Measurements from ENCODE around the gene KIF16B. TPM values are rescaled to one million over a fixed set of nuclear protein-coding genes. Genes with fewer than 3 reads are reported as not detected.

Gene KIF16B, protein sequence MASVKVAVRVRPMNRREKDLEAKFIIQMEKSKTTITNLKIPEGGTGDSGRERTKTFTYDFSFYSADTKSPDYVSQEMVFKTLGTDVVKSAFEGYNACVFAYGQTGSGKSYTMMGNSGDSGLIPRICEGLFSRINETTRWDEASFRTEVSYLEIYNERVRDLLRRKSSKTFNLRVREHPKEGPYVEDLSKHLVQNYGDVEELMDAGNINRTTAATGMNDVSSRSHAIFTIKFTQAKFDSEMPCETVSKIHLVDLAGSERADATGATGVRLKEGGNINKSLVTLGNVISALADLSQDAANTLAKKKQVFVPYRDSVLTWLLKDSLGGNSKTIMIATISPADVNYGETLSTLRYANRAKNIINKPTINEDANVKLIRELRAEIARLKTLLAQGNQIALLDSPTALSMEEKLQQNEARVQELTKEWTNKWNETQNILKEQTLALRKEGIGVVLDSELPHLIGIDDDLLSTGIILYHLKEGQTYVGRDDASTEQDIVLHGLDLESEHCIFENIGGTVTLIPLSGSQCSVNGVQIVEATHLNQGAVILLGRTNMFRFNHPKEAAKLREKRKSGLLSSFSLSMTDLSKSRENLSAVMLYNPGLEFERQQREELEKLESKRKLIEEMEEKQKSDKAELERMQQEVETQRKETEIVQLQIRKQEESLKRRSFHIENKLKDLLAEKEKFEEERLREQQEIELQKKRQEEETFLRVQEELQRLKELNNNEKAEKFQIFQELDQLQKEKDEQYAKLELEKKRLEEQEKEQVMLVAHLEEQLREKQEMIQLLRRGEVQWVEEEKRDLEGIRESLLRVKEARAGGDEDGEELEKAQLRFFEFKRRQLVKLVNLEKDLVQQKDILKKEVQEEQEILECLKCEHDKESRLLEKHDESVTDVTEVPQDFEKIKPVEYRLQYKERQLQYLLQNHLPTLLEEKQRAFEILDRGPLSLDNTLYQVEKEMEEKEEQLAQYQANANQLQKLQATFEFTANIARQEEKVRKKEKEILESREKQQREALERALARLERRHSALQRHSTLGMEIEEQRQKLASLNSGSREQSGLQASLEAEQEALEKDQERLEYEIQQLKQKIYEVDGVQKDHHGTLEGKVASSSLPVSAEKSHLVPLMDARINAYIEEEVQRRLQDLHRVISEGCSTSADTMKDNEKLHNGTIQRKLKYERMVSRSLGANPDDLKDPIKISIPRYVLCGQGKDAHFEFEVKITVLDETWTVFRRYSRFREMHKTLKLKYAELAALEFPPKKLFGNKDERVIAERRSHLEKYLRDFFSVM (N-terminal part only)
- polyA plus RNA-seq (ENCODE audit: insufficient read depth in 1 of 5, insufficient read length in 5 of 5, low replicate concordance in 1 of 5): 10 to 100 TPM in 4 of 5 donors, 1 to 10 TPM in 1; 9.8 to 12.6 (median 10.9) TPM
- long read RNA-seq, donor 1: 0 reads
- long read RNA-seq, donor 2, full-length matches to known transcripts: 1 of 1 reads
- long read RNA-seq, donor 2, partial matches to known transcripts: 0 of 1 reads
- long read RNA-seq, donor 2, other reads (novel, unspliced or antisense): 0 of 1 reads
- long read RNA-seq, donor 3: 0 reads
- long read RNA-seq, donor 4, partial matches to known transcripts: 5 of 5 reads
- long read RNA-seq, donor 4, other reads (novel, unspliced or antisense): 0 of 5 reads
- long read RNA-seq, donor 5: 0 reads
- long read RNA-seq, donor 6, full-length matches to known transcripts: 1 of 10 reads
- long read RNA-seq, donor 6, partial matches to known transcripts: 9 of 10 reads
- long read RNA-seq, donor 6, other reads (novel, unspliced or antisense): 0 of 10 reads
- long read RNA-seq, donor 7, partial matches to known transcripts: 5 of 5 reads
- long read RNA-seq, donor 7, other reads (novel, unspliced or antisense): 0 of 5 reads
- long read RNA-seq, donor 8: 0 reads

DNA sequence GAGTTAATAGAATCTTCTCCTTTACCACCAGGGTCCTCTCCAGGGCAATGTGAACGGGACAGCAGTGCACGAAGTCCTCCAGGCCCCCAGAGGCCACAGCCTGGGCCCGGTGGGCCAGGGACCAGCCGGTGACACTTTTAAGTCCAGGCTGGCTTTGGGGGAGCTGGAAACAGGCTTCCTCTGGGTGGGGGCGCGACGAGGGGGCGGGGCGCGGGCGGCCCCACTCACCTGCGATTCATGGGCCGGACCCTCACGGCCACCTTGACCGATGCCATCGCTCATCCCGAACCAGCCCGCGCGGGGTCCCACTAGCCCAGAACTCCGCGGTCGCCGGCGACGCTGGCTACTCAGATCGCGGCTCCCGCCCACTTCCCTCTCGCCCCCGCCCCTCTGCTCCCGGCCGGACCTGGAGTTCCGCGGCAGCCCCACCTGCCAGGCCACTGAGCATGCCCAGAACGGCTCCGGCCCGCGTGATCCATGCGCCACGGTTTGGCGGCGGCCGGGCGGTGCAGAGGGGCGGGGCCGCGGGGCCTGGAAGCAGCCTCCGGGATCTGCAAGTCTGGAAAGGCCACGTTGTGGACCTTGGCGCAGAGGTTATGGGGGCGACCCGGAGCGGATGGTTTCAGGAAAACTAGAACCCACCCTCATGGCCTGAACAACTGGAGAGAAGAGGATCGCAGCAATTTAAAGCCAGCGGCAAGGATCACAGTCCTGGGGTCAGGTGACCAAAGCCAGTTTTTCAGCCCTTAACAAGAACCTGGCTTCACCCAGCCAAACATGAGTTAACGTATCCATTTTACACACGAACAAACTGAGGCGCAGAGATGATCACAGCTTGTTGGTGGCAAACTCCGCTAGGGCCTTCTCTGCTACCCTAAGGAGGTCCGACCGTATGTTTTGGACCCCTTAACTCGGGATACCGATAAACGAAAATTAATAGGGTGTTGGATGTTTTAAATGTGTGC, at the start of gene KIF16B:
Gene KIF16B (minus strand): TSS at position 448 of the 965 bp plus-strand sequence. CDS start 173 bp downstream, at position 275.
- peak; percentile 88 to 90 for DNase-seq

DNA sequence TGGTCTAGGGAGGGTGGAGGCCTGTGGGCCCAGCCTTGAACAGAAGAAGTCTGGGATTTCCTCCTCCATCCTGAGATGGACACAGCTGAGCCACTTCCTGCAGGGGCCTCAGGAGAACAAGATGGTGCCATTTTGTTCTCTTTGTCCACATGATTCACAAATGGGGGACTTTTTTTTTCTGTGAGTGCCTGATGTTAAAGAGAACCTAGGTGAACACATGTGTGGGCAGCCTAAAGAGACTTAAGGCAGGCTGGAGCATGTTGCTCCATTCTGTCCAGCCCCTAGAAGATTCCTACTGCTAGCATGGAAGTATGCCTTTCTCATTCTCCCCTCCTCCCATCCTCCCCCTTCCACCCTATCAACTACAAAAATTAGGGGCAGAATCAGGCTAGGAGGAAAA, 49.3 kb upstream of the KIF16B start:
- no peak for DNase-seq

DNA sequence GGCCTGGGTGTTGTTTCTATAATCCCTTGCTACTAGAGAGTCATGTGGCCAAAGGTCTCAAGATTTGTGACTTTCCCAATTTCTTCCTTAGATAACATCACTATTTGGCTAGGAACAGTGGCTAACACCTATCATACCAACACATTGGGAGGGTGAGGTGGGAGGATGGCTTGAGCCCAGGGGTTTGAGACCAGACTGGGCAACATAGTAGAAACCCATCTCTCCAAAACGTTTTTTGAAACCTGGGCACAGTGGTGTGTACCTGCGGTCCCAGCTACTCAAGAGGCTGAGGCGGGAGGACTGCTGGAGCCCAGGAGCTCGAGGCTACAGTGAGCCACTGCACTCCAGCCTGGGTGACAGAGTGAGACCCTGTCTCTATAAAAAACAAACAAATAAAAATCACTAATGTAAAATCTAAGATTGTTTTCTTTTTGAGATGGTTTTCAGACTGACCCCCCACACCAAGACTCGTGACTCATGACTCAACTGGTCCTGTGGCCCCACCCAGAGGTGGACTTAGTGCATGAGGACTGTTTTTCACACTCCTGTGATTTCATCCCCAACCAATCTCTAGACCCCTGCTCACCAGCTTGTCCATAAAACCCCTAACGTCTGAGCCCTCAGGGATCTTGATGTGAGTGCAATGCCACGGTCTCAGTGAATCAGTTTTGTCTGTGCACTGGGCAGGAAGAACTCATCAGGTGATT, 48.3 kb upstream of the KIF16B start:
- no peak for DNase-seq

DNA sequence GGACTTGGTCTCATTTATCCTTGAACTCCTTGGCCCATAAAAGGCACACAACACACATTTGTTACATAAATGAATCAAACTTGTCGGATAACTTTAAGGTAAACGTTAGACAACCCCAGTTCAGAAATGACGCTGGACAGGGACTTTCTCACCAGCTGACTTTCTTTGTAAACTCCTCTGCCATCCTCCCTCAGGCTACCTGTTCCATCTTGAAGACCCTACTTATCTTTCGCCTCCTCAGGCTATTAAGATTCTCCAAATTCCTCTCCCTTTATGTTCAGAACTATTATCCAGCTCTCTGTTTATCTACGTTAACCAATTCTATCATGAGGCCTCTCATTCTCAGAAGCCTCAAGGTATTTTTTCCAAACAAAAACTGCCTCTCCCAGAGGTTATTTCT, 47.7 kb upstream of the KIF16B start:
- no peak for DNase-seq

DNA sequence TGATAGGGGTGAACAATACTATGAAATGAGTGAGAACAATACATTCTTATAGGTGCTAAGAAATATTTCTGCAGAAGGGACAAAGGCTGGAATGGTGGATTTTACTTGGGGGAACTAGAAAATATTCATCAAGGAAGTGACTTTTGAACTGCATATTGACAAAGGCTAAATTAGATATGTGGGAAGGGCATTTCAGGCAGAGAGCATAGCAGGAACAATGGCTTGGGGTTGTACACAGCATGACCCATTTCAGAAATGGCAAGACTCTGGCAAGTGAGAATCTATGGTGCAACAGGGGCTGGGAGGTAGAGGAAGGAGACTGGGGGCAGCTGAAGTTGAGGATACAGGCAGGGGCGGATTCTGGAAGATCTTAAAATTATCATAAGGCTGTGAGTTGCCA, 46.7 kb upstream of the KIF16B start:
- no peak for DNase-seq

DNA sequence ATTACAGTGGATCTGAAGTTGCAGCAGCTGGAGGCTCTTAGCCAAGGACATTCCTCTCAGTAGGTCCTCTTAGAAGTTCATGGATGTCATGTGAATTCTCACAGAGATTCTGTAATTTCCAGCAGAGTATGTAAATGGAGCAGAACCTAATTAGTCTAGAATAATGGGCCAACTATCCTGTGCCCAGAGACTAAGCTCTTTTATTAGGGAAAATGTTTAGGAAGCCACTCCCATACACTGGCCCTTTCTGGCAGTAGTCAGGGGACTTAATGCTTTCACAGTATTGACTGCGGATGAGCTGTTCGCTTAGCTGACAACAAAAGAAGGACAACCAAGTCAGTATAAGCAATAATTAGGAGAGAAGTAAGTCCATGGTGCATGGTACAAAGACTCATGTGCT, 43.8 kb upstream of the KIF16B start:
- no peak for DNase-seq

DNA sequence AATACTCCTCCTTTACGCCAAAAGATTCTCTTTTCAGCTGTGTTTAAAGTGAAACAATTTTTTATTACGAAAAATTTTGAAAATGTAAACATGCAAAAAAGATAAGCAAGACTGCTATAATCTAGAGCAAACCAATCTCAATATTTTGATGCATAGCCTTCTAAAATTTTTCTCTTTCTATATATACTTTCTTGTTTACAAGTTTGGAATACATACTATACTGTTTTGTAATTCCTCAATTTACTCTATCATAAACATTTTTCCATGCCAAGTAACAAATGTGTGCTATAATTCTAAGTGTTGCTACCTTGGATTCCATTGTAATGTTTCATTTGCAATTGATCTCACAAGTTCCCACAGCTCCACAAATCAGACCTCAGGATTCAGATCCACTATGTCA, 43.1 kb upstream of the KIF16B start:
- DNase-seq: no peak

DNA sequence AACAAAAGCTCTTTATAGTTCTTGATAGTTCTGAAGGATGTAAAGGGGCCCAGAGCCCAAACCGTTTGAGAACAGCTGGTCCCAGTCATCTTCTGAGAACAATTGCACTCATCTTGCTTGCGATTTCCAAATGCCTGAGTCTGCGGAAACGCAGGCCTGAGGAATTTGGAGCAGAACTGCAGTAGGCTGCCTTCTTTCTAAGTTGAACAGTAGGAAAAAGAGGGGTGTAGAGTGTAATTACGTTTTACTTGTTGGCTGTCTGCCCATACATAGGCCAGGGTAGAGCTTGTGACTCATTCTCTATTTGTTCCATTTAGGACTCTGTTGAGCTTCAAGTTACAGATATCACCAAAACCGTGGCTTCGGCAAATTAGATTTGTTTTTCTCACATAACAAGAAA, 42.0 kb upstream of the KIF16B start:
- peak; percentile 90 to 94 for DNase-seq

DNA sequence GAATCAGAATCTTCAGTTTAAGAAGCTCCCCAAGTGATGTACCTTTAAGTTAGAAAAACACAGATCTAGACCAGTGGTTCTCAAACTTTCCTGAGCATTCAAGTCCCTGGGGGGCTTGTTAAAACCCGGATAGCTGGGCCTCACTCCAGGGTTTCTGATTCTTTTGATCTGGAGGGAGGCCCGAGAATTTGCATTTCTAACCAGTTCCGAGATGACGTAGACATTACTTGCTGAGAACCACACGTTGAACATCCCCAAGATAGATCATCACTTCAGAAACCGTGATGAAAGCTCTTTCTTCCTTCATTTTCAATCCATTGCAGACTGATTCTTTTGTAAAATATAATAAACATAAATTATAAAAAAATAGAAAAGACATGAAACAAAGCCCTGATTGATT, 40.7 kb upstream of the KIF16B start:
- no peak for DNase-seq

DNA sequence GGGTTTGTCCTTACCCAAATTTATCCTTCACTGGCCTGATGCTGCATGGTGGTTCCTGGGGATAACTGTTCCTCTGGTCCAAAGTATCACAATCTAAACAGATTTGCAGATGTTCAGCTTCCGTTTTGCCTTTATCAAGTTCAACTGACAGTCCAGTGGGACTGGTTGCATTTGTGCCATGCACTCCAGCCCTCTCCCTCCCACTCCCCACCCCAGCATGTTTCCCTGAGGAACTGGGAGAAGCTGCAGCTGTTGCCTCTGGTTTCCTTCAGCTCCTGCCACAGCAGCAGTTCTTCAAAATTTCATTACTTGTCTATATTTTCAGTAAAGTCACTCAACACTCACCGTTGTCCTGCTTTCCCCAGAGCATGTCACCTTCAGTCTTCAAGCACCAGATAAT, 39.5 kb upstream of the KIF16B start:
- DNase-seq: no peak

DNA sequence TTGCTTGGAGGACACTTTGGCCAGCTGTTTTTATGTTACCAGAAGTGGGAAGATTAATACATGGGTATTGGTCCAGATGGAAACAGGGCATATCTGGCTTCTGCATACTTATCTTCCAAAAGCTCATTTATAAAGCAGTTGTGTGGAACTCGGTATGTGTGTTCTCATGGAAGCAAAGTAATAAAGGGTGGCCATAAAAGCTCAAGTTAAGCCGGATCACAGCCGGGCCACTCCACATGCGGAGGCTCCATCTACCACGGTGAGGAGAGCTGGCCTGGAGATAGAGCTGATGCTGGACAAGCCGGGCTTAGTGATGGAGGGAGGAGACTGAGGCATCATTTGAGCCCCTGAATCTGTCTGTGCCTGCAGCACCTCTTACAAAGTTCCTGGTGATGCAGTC, 38.6 kb upstream of the KIF16B start:
- no peak for DNase-seq

DNA sequence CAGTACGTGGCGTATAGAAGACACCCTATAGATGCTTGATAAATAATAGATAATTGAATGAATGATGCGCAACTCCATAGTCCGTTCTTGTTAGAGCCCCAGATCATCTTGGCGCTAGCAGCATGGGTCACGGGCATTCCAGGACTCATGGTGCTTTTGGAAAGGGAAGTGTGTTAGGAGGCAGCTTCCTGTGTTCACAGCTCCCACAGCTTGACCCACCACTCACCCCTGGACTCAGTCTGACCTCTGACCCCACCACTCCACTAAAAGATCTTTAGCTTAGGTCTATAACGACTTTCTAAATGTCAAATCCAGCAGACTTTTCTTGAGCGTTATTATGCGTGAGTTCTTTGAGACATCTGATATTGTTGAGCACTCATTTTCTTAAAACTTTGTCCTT, 35.8 kb upstream of the KIF16B start:
- DNase-seq: no peak

DNA sequence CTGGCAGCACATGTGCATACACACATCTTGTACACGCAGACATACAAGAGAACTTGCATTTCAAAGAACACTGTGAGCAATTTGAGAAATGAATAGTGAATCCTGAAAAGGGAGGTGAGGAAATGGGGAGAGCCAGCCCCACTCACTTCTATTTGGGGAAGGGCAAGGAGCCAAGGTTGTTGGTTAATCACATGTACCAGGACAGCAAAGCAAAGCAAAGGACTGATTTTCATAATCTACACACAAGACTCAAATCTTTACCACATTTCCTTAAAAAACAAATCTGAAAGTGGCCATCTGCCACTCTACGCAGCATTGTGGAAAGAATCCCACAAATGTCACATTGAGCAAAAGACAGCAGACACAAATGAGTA, 35.0 kb upstream of the KIF16B start:
- DNase-seq: no peak

DNA sequence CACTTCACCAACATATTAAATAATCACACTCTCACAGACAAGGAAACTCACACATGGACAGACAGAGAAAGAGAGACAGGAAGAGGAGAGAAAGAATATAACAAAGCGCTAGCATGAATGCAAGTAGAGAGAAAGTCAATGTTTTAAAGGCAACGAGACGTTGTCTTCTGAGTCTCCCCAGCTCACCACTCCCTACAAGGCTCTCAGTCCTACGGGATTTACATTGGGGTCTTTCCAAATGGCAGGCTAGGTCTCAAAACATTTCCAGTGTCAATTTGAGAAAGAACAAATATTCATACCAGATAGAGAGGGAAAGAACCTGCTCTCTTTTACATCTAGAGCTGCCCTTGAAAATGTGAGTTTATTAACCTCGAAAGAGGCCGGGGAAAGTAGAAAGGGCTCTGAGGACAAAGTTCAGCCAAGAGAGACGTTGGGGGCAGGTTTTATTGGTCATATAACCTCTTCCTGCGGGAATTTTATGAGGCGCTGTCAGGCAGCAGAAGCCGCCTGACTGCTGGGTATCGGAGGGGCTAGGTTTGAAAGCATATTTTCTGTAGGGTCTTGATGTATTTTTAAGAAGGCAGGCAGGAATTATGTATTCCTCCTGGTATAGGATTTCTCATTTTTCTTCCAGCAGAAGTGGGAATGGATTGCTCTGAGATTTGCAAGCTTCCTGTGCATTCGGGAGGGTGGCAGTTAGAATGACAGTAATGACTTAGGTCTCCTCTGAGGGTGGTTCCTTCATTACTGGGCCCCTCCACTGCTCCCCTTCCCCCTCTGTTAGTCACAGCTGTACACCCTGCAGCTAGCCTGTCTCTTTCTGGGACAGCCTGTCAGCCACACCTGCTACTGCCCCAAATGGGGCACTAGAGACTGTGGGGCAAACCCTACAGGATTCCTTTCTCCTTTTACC, 34.4 kb upstream of the KIF16B start:
- no peak for DNase-seq

DNA sequence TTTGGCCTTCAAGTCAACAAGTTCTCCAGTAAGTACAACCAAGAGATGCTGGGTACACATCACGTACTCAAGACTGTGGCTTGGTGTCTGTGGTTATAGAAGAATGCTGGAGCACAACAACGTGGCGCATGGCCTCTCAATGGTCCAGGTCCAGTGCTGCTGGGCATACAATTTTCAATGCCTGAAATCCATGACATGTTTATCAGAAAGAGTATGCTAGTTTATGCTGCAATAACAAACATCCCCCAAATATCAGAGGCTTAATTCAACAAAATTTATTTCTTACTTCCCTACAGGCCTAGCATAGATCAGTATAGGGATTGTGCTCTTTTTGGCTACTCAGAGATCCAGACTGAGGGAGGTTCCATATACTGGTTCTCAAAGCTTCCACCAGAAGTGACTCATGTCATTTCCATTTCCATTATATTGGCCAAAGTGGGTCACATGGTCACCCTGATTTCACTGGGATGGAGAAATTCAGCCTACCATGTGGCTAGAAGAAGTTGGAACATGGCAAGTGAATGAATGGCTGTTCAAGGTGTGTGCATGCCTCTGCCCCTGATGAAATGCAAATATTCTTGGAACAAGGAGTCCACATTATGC, 33.3 kb upstream of the KIF16B start:
- DNase-seq: no peak

DNA sequence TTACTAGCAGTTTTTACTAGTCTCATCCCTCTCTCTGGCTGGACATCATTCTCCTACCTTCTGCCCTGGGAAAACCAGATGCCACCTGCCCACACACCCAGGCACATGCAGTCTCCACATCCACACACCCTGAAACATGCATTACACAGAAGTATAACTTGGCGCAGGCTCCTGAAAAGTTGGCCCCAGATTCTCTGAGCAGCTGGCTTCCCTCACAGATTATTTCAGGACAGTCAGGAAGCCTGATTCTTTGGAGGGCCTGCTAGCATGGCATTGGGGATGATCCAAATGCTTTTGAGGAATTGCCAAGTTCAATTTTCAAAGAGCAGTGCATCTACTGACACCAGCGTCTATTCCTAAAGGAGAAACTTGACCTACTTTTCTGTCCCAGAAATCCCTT, 27.8 kb upstream of the KIF16B start:
- DNase-seq: peak; percentile 57 to 68

DNA sequence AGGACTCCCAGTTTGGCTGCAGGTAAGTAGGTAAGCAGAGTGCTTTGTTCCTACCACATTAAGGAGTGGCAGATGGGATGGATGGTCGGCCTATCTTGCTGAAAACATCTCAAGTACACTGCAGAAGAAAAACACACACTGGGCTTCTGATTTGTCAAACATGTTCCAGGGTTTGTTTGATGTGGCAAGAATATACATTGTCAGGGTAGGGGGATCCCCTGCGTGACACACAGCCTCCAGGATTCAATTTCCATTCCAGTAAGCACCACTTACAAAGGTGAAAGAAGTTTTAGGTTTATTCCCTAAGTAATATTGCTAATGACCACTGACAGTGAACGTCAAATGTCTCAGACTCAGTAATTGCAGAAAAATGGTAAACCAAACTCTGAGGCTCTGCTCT, 26.0 kb upstream of the KIF16B start:
- DNase-seq: no peak

All from right lung (tissue), 10 donors.